ENCODE data around the gene RND2. TPM values are rescaled to one million over a fixed set of nuclear protein-coding genes. Genes with fewer than 3 reads are reported as not detected.

The RND2 gene
- total RNA-seq, 4 donors from 2014 or later, result 2.7 to 3.2 (median 2.8) TPM

DNA sequence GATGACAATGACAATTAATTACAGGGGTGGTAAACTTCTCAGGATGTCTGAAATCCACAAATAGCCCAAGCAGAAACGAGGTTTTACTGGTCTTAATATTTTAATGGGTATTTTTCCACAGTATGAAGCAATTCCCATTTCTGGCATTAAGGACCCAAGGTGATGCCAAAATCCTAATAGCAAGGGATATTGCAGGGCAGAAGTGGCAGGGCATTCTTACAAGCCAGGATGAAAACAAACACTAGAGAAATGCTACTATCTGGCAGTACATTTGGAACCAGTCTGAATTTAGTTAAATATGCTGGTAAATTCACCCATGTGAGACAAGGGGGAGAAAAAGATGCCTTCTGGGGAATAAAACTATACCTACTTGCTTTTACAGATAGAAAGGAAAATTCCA, 45.2 kb downstream of the RND2 start:
- 89% methylated on average over 1 of the region's 1 CpG for WGBS
- no peak for DNase-seq (ENCODE audit: extremely low spot score)
- intact Hi-C loops (cut with DNase I), result no loop called here

DNA sequence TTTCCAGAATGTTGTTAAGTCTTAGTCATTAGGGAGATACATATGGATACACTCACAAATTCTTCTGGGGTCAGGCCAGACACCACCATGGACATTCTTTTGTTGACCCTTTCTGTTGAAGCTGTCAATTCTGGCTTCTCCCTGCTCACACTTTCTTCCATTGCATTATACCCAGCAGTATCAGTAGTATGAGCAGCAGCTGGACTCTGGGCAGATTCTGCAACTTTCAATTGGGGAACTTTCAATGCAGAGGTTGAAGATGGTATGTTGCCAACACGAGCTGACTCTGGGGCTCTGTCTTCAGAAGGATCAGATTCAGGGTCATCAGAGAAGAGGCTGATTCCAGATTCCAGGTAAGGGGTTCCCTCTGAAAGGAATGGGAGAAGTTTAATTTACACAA, 45.8 kb downstream of the RND2 start:
- WGBS, result 82% methylated on average over 1 of the region's 1 CpG
- no peaks in the 10 kb centered on the region for H3K9me3 ChIP-seq
- H3K4me1 ChIP-seq, result no peaks in the 10 kb centered on the region
- no peaks in the 10 kb centered on the region for H3K27me3 ChIP-seq
- peaks cover 0 to 20% (median 0%) of the 10 kb centered on the region in 4 donors for H3K36me3 ChIP-seq
- TF ChIP-seq, protein P1, sequence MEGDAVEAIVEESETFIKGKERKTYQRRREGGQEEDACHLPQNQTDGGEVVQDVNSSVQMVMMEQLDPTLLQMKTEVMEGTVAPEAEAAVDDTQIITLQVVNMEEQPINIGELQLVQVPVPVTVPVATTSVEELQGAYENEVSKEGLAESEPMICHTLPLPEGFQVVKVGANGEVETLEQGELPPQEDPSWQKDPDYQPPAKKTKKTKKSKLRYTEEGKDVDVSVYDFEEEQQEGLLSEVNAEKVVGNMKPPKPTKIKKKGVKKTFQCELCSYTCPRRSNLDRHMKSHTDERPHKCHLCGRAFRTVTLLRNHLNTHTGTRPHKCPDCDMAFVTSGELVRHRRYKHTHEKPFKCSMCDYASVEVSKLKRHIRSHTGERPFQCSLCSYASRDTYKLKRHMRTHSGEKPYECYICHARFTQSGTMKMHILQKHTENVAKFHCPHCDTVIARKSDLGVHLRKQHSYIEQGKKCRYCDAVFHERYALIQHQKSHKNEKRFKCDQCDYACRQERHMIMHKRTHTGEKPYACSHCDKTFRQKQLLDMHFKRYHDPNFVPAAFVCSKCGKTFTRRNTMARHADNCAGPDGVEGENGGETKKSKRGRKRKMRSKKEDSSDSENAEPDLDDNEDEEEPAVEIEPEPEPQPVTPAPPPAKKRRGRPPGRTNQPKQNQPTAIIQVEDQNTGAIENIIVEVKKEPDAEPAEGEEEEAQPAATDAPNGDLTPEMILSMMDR (IDR thresholded peaks at IDR 0.05), result no peak
- TF ChIP-seq POLR2AphosphoS5 (IDR thresholded peaks at IDR 0.05) (no peak), POLR2A (IDR thresholded peaks at IDR 0.05; ENCODE audit: low read depth) (no peak), EP300 (IDR thresholded peaks at IDR 0.05) (no peak)
- intact Hi-C loops (cut with DNase I), result no loop called here
- H3K27ac ChIP-seq (replicated peaks in 1 of 4), result no peak overlapping the region
- H3K4me3 ChIP-seq, result no peak overlapping the region
- no peak for DNase-seq (ENCODE audit: extremely low spot score)

More for the DNA sequence above, 45.2 kb downstream of the RND2 start:
- Histone ChIP-seq H3K27me3 (no peaks in the 10 kb centered on the region), H3K9me3 (no peaks in the 10 kb centered on the region), H3K4me1 (no peaks in the 10 kb centered on the region), H3K36me3 (peaks cover 0 to 17% (median 0%) of the 10 kb centered on the region in 4 donors), H3K4me3 (no peak overlapping the region), H3K27ac (replicated peaks in 1 of 4) (no peak overlapping the region)
- no peak for TF ChIP-seq POLR2AphosphoS5 (IDR thresholded peaks at IDR 0.05)
- TF ChIP-seq, protein P1 (IDR thresholded peaks at IDR 0.05), result no peak
- no peak for TF ChIP-seq EP300 (IDR thresholded peaks at IDR 0.05)
- TF ChIP-seq POLR2A (IDR thresholded peaks at IDR 0.05; ENCODE audit: low read depth), result no peak

DNA sequence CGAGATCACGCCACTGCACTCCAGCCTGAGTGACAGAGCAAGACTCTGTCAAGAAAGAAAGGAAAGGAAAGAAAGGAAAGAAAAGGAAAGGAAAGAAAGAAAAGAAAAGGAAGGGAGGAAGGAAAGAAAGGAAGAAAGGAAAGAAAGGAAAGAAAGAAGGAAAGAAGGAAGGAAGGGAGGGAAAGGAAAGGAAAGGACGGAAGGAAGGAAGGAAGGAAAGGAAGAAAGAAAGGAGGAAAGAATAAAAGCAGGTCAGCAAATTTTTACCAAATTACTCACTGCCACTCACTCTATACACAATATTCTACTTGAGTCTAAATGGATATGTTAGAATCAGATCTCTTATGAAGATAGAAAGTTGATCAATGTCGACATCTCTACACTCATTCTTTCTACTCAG, 49.8 kb downstream of the RND2 start:
- H3K27me3 ChIP-seq, result no peaks in the 10 kb centered on the region
- H3K4me3 ChIP-seq, result no peak overlapping the region
- intact Hi-C loops (cut with DNase I), result no loop called here
- no peaks in the 10 kb centered on the region for H3K9me3 ChIP-seq
- TF ChIP-seq EP300 (IDR thresholded peaks at IDR 0.05) (no peak), POLR2A (IDR thresholded peaks at IDR 0.05; ENCODE audit: low read depth) (no peak), POLR2AphosphoS5 (IDR thresholded peaks at IDR 0.05) (no peak)
- TF ChIP-seq, protein P1 (IDR thresholded peaks at IDR 0.05), result no peak
- no peak for DNase-seq (ENCODE audit: extremely low spot score)
- no peak overlapping the region for H3K27ac ChIP-seq (replicated peaks in 1 of 4)
- 97% methylated on average over 4 of the region's 4 CpGs for WGBS
- no peaks in the 10 kb centered on the region for H3K4me1 ChIP-seq
- H3K36me3 ChIP-seq, result peaks cover 0 to 15% (median 0%) of the 10 kb centered on the region in 4 donors

DNA sequence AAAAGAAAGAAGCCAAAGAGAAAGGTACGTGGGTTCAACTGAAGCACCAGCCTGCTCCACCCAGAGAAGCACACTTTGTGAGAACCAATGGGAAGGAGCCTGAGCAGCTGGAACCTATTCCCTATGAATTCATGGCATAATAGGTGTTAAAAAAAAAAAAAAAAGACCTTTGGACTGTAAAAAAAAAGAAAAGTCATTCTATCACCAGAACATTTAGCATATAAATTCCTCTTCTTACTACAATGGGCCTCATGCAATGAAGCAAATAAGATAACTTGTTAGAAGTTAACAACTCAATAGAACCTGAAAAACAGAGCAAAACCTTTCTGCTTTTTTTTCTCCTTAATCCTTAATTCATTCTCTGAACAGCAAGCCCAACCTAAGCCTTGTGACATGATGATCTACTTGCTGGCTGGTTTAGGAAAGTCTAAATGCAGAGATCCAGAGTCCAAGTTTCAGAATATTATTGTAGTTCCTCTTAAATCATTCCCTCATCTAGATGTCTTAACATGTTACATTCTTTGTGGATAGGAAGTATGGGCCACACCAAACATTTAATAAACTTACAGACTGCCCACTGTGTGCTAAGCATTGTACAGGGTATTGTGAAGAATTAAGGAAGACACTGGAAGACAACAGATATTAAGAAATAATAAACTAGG, 54.7 kb downstream of the RND2 start:
- Histone ChIP-seq H3K27me3 (no peaks in the 10 kb centered on the region), H3K9me3 (no peaks in the 10 kb centered on the region), H3K4me1 (peaks cover 9 to 12% (median 11%) of the 10 kb centered on the region in 4 donors), H3K4me3 (no peak overlapping the region), H3K36me3 (peaks cover 0 to 15% (median 0%) of the 10 kb centered on the region in 4 donors), H3K27ac (replicated peaks in 1 of 4) (no peak overlapping the region)
- intact Hi-C loops (cut with DNase I), result no loop called here
- DNase-seq (ENCODE audit: extremely low spot score), result no peak
- WGBS, result 84% methylated on average over 1 of the region's 1 CpG
- TF ChIP-seq POLR2AphosphoS5 (IDR thresholded peaks at IDR 0.05), result no peak
- TF ChIP-seq POLR2A (IDR thresholded peaks at IDR 0.05; ENCODE audit: low read depth), result no peak
- TF ChIP-seq EP300 (IDR thresholded peaks at IDR 0.05), result no peak
- TF ChIP-seq, protein P1 (IDR thresholded peaks at IDR 0.05), result no peak

Other genes starting within 250 kb of the RND2 start
- 1 to 10 TPM in 3 of 4 donors, under 1 TPM in 1; 0.50 to 2.9 (median 2.1) TPM for gene WNK4, start 244.6 kb upstream of the RND2 start, total RNA-seq
- gene COA3, start 226.5 kb upstream of the RND2 start, total RNA-seq, result 10 to 100 TPM; 65.9 to 74.6 (median 68.3) TPM
- 1 to 10 TPM in 1 of 4 donors, under 1 TPM in 2, not detected in 1; 0.50 to 3.9 (median 0.57) TPM for gene CNTD1, start 226.4 kb upstream of the RND2 start, total RNA-seq
- gene BECN1, start 200.9 kb upstream of the RND2 start, total RNA-seq, result 100 to 1,000 TPM; 165 to 293 (median 237) TPM
- gene PSME3, start 191.8 kb upstream of the RND2 start, total RNA-seq, result 10 to 100 TPM; 68.9 to 91.5 (median 77.2) TPM
- gene AOC2, start 180.7 kb upstream of the RND2 start, total RNA-seq, result 1 to 10 TPM in 3 of 4 donors, under 1 TPM in 1; 0.66 to 2.0 (median 1.4) TPM
- 100 to 1,000 TPM in 3 of 4 donors, 10 to 100 TPM in 1; 89.0 to 242 (median 118) TPM for gene AOC3, start 174.0 kb upstream of the RND2 start, total RNA-seq
- under 1 TPM in 1 of 4 donors, not detected in 3; 0.06 TPM for gene G6PC1, start 124.4 kb upstream of the RND2 start, total RNA-seq
- 10 to 100 TPM; 21.9 to 35.7 (median 26.8) TPM for gene AARSD1, start 60.8 kb upstream of the RND2 start, total RNA-seq
- 10 to 100 TPM in 3 of 4 donors, 1 to 10 TPM in 1; 7.8 to 18.3 (median 13.1) TPM for gene PTGES3L, start 45.2 kb upstream of the RND2 start, total RNA-seq
- gene RUNDC1, start 44.7 kb upstream of the RND2 start, total RNA-seq, result 10 to 100 TPM; 13.3 to 19.1 (median 16.5) TPM
- 1,000 to 10,000 TPM; 1,126 to 2,755 (median 1,417) TPM for gene RPL27, start 26.8 kb upstream of the RND2 start, total RNA-seq
- gene IFI35, start 18.4 kb upstream of the RND2 start, total RNA-seq, result 10 to 100 TPM; 21.2 to 36.1 (median 28.8) TPM
- gene VAT1, start 2.8 kb upstream of the RND2 start, total RNA-seq, result 100 to 1,000 TPM; 106 to 190 (median 139) TPM
- 1 to 10 TPM; 3.1 to 7.6 (median 4.7) TPM for gene BRCA1, start 100.1 kb downstream of the RND2 start, total RNA-seq
- gene NBR1, start 146.0 kb downstream of the RND2 start, total RNA-seq, result 100 to 1,000 TPM in 3 of 4 donors, 10 to 100 TPM in 1; 83.3 to 156 (median 104) TPM
- 1 to 10 TPM; 3.3 to 6.2 (median 3.7) TPM for gene TMEM106A, start 186.6 kb downstream of the RND2 start, total RNA-seq
- gene CCDC200, start 203.4 kb downstream of the RND2 start, total RNA-seq, result not detected
- not detected for gene RNU2-1, start 208.7 kb downstream of the RND2 start, total RNA-seq